ENCODE measurements around the gene KCNE4.

Gene KCNE4

GRCh38 chr2:223093436-223094241, 41.6 kb downstream of the KCNE4 start:
- TF ChIP-seq ISL1 (CRISPR knock-in tag; IDR thresholded peaks at IDR 0.05) (peak; percentile 75), ARNTL (CRISPR knock-in tag; IDR thresholded peaks at IDR 0.05; ENCODE audit: borderline replicate concordance, low read depth) (no peak), CSDC2 (CRISPR knock-in tag; IDR thresholded peaks at IDR 0.05) (0 out of 2 replicates have a peak, but pooled peaks have one; percentile 49)
- ATAC-seq: peak; percentile 76

DNA sequence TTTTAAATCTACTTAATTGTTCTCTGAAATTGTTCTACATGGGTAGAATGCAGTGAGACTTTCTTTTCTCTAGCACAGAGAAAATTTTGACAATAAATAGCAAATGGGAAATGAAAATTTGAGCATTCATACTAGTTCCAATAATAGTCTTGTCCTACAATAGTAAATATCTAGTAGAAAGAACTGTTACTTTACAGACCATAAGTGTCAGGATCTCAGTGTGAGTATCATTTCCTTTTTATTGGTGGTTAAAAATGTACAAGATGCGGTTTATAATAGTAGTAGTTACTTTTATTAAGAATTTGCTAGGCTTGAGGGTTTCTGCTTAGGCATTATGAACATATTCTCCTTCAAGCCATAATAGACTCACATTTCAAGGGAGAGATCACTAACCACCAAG, 43.2 kb downstream of the KCNE4 start:
- no peak for TF ChIP-seq ZNF70 (CRISPR knock-in tag; IDR thresholded peaks at IDR 0.05)
- TF ChIP-seq, protein P1, sequence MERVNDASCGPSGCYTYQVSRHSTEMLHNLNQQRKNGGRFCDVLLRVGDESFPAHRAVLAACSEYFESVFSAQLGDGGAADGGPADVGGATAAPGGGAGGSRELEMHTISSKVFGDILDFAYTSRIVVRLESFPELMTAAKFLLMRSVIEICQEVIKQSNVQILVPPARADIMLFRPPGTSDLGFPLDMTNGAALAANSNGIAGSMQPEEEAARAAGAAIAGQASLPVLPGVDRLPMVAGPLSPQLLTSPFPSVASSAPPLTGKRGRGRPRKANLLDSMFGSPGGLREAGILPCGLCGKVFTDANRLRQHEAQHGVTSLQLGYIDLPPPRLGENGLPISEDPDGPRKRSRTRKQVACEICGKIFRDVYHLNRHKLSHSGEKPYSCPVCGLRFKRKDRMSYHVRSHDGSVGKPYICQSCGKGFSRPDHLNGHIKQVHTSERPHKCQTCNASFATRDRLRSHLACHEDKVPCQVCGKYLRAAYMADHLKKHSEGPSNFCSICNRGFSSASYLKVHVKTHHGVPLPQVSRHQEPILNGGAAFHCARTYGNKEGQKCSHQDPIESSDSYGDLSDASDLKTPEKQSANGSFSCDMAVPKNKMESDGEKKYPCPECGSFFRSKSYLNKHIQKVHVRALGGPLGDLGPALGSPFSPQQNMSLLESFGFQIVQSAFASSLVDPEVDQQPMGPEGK (CRISPR knock-in tag; IDR thresholded peaks at IDR 0.05; ENCODE audit: borderline replicate concordance): no peak
- no peak for TF ChIP-seq RARB (CRISPR knock-in tag; IDR thresholded peaks at IDR 0.05)
- no peak for TF ChIP-seq SNAI2 (CRISPR knock-in tag; IDR thresholded peaks at IDR 0.05)
- no peak for TF ChIP-seq ZC3H10 (CRISPR knock-in tag; IDR thresholded peaks at IDR 0.05)
- TF ChIP-seq ARNTL (CRISPR knock-in tag; IDR thresholded peaks at IDR 0.05; ENCODE audit: borderline replicate concordance, low read depth): no peak
- TF ChIP-seq, protein P2, sequence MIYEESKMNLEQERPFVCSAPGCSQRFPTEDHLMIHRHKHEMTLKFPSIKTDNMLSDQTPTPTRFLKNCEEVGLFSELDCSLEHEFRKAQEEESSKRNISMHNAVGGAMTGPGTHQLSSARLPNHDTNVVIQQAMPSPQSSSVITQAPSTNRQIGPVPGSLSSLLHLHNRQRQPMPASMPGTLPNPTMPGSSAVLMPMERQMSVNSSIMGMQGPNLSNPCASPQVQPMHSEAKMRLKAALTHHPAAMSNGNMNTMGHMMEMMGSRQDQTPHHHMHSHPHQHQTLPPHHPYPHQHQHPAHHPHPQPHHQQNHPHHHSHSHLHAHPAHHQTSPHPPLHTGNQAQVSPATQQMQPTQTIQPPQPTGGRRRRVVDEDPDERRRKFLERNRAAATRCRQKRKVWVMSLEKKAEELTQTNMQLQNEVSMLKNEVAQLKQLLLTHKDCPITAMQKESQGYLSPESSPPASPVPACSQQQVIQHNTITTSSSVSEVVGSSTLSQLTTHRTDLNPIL (CRISPR knock-in tag; IDR thresholded peaks at IDR 0.05; ENCODE audit: low read depth): no peak
- TF ChIP-seq BACH2 (CRISPR knock-in tag; IDR thresholded peaks at IDR 0.05; ENCODE audit: borderline replicate concordance): no peak
- no peak for TF ChIP-seq GLIS3 (CRISPR knock-in tag; IDR thresholded peaks at IDR 0.05)
- no peak for TF ChIP-seq OSR1 (CRISPR knock-in tag; IDR thresholded peaks at IDR 0.05)
- no peak for TF ChIP-seq ISL1 (CRISPR knock-in tag; IDR thresholded peaks at IDR 0.05)
- TF ChIP-seq ZNF565 (CRISPR knock-in tag; conservative IDR thresholded peaks at IDR 0.05; ENCODE audit: low read depth): no peak
- ATAC-seq: no peak

DNA sequence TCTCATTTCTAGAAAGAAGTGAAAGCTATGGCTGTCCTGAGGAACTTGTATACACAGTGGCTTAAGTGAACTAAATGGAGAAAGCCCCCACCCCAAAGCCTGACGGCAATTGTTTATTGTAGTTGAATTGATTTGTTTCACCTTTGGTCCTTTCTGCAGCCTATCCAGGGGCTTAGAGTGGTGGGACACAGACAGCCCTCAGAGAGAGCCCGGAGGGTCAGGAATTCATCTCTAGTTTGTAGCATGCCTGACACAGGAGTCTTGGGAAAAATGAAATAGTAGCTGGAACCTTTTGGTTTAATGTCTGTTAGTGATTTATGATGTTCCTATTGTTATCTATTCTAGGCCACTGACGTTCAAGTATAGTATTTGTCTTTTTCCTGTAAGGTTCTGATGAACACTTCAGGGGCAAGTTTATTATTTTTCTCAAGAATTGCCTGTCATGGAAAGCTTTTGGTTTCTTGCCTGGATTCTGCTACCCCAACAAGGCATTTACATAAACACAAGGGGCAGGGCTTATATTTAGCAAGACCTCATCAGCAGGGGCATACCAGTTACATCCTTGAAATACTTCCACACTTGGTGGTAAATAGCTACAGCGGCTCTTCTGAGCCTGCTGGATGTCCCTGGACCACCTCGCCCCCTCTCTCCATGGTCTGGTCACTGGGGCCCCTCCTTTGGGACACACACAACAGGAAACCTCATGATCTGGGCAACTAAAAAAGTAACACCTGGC, 44.4 kb downstream of the KCNE4 start:
- no peak for TF ChIP-seq SNAI2 (CRISPR knock-in tag; IDR thresholded peaks at IDR 0.05)
- no peak for ATAC-seq

- TF ChIP-seq PPARA (CRISPR knock-in tag; IDR thresholded peaks at IDR 0.05; ENCODE audit: borderline replicate concordance) (no peak), RARB (CRISPR knock-in tag; IDR thresholded peaks at IDR 0.05) (no peak), ZNF565 (CRISPR knock-in tag; conservative IDR thresholded peaks at IDR 0.05; ENCODE audit: low read depth) (no peak), TCF4 (CRISPR knock-in tag; IDR thresholded peaks at IDR 0.05; ENCODE audit: borderline replicate concordance) (no peak)
- TF ChIP-seq, protein P3, sequence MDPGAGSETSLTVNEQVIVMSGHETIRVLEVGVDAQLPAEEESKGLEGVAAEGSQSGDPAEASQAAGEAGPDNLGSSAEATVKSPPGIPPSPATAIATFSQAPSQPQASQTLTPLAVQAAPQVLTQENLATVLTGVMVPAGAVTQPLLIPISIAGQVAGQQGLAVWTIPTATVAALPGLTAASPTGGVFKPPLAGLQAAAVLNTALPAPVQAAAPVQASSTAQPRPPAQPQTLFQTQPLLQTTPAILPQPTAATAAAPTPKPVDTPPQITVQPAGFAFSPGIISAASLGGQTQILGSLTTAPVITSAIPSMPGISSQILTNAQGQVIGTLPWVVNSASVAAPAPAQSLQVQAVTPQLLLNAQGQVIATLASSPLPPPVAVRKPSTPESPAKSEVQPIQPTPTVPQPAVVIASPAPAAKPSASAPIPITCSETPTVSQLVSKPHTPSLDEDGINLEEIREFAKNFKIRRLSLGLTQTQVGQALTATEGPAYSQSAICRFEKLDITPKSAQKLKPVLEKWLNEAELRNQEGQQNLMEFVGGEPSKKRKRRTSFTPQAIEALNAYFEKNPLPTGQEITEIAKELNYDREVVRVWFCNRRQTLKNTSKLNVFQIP (CRISPR knock-in tag; IDR thresholded peaks at IDR 0.05; ENCODE audit: borderline replicate concordance, low read depth): no peak
- TF ChIP-seq, protein P2 (CRISPR knock-in tag; IDR thresholded peaks at IDR 0.05; ENCODE audit: low read depth): no peak
- TF ChIP-seq, protein P1 (CRISPR knock-in tag; IDR thresholded peaks at IDR 0.05; ENCODE audit: borderline replicate concordance): no peak
Measured at GRCh38 chr2:223097888-223098383, 45.9 kb downstream of the KCNE4 start.

More at GRCh38 chr2:223097888-223098383, 45.9 kb downstream of the KCNE4 start:
- ATAC-seq: no peak
